HG03354 (cell line): ENCODE data around the gene CCR5AS.

ENCODE experiments used
- ATAC-seq: cut with Tn5 transposase; IDR thresholded peaks from one replicate; pipeline ENCODE4 v1.9.1; 2021; ENCODE audit warnings: mild to moderate bottlenecking; ENCODE audit not compliant: unreplicated experiment, poor library complexity, severe bottlenecking

CCR5AS gene

DNA sequence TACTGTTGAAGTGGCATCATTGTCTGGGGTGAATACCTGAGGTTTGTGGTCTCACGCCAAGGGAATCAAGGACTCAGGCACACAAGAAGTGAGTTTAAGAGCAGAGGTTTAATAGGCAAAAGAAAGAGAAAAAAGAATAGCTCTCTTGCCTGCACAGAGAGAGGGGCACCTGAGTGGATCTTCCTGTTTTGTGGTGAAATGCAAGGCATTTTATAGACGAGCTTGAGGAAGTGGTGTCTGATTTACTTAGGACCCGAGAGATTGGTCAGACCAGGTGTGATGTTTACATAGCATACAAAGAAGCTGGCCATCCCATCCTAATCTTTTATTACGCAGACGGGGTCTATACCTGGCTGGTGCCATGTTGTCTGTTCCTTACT is 22.9 kb downstream of the CCR5AS start:
- no peak for ATAC-seq

DNA sequence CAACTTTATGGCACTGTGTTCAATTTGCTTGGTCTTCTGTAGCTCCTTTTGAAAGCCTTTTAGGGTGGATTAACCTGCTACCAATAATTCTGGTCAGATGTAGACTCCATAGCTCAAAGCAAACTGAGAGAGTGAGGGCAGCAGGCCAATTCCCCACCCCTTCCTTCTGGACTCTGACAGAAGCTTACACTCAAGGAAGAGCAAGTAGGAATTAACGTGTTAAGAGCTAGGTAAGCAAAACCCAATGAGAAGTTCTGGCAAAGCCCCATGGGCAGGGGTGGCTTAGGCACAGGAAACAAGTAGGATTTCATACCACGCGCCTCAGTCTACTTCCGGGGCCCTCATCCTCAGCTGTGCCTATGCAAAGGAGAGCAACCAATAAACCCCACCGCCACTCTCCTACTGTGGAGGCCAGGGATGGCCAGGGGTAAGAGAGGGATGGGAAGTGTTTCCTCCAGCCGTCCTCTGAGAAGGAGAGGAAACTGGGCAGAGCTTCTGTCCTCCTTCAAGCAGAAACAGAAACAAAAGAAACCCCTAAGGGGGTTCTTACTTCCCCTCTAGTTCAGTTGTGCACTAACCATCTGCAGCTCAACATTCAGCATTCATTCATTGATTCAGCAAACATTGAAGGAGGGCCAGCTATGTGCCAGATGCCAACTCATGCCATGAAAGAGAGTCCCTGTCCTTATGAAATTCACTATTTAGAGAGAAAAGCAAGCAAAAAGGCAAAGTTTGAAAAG is 23.5 kb downstream of the CCR5AS start:
- ATAC-seq: no peak

DNA sequence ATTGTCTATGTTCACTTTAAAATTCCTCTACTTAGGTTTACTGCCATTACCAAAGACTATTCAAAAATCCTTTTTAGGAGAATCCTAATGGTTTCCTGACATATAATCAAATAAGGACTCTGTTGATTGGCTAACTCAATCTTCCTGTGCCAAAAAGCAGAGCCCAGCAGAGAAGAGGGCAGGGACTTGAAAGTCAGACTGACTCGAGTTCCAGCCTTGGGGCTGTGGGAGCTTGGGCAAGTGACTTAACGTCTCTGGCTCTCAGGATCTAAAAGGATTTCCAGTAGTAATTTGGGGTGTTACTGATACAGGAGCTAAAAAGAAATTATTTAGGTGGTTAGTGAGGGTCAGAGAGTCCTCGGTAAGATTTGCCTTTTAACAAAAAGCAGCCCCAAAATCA is 25.2 kb downstream of the CCR5AS start:
- no peak for ATAC-seq

DNA sequence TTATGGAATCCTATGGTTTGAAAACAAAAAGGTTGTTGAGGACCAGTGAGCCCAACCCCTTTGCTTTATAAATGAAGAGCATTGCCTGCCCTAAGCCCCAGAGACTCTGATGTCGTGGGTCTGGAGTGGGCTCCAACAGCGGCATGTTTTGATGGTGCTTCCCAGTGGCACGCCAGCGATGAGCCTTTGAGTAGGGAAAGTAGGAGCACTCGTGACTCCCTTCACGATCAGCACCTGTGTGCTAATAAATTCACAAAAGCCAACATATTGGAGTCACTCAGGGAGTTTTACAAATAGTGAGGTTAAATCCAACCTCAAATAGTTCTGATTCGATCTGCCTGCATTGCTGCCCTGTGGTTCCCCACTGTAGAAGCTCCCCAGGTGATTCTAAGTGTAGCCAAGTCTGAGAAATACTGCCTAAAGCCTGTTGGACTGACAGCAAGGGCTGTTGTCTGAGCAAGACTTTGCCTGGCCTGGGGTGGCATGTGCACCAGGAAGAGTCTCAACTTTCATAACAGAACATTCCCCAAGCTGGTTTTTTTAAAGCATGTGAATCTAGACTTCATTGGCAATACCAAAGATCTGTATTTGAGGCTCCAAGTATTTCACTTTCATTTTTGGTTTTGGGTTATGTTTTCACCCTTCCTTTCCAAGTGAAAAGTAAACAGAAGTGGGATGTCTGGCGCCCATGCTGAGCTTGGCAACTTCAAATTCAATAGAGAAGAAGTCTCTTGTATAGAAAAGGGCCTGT is 26.2 kb downstream of the CCR5AS start:
- ATAC-seq: no peak

DNA sequence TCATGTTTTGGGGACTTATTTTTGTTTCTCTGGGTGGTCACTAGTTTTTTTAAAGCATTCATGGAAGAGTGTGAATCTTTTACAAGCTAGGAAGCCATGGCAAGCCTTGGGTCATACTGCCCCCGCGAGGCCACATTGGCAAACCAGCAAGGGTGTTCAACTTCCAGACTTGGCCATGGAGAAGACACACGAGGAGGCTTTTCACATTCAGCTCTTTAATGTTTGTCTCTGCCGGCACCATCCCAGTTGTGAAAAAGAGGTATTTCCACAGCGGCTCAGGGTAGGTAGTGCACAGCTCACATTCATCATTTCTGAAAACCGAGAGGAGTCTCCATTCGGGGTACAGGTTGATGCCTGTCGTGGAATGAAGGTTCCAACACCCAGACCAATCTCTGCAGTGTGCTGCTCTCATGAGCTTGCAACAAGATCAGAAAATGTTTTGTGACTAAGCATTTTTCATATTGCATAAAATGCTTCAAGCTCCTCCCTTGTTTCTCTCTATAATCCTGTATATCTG is 28.4 kb downstream of the CCR5AS start:
- ATAC-seq: no peak

DNA sequence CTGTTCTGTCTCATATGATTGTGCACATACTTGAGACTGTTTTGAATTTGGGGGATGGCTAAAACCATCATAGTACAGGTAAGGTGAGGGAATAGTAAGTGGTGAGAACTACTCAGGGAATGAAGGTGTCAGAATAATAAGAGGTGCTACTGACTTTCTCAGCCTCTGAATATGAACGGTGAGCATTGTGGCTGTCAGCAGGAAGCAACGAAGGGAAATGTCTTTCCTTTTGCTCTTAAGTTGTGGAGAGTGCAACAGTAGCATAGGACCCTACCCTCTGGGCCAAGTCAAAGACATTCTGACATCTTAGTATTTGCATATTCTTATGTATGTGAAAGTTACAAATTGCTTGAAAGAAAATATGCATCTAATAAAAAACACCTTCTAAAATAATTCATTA is 31.1 kb downstream of the CCR5AS start:
- ATAC-seq: no peak

DNA sequence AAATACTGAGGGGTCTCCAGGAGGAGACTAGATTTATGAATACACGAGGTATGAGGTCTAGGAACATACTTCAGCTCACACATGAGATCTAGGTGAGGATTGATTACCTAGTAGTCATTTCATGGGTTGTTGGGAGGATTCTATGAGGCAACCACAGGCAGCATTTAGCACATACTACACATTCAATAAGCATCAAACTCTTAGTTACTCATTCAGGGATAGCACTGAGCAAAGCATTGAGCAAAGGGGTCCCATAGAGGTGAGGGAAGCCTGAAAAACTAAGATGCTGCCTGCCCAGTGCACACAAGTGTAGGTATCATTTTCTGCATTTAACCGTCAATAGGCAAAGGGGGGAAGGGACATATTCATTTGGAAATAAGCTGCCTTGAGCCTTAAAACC is 31.6 kb downstream of the CCR5AS start:
- ATAC-seq: no peak

DNA sequence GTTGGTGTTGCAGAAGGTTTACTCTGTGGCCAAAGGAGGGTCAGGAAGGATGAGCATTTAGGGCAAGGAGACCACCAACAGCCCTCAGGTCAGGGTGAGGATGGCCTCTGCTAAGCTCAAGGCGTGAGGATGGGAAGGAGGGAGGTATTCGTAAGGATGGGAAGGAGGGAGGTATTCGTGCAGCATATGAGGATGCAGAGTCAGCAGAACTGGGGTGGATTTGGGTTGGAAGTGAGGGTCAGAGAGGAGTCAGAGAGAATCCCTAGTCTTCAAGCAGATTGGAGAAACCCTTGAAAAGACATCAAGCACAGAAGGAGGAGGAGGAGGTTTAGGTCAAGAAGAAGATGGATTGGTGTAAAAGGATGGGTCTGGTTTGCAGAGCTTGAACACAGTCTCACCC is 32.1 kb downstream of the CCR5AS start:
- no peak for ATAC-seq

DNA sequence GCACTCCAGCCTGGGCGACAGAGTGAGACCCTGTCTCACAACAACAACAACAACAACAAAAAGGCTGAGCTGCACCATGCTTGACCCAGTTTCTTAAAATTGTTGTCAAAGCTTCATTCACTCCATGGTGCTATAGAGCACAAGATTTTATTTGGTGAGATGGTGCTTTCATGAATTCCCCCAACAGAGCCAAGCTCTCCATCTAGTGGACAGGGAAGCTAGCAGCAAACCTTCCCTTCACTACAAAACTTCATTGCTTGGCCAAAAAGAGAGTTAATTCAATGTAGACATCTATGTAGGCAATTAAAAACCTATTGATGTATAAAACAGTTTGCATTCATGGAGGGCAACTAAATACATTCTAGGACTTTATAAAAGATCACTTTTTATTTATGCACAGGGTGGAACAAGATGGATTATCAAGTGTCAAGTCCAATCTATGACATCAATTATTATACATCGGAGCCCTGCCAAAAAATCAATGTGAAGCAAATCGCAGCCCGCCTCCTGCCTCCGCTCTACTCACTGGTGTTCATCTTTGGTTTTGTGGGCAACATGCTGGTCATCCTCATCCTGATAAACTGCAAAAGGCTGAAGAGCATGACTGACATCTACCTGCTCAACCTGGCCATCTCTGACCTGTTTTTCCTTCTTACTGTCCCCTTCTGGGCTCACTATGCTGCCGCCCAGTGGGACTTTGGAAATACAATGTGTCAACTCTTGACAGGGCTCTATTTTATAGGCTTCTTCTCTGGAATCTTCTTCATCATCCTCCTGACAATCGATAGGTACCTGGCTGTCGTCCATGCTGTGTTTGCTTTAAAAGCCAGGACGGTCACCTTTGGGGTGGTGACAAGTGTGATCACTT is 34.1 kb downstream of the CCR5AS start:
- no peak for ATAC-seq

DNA sequence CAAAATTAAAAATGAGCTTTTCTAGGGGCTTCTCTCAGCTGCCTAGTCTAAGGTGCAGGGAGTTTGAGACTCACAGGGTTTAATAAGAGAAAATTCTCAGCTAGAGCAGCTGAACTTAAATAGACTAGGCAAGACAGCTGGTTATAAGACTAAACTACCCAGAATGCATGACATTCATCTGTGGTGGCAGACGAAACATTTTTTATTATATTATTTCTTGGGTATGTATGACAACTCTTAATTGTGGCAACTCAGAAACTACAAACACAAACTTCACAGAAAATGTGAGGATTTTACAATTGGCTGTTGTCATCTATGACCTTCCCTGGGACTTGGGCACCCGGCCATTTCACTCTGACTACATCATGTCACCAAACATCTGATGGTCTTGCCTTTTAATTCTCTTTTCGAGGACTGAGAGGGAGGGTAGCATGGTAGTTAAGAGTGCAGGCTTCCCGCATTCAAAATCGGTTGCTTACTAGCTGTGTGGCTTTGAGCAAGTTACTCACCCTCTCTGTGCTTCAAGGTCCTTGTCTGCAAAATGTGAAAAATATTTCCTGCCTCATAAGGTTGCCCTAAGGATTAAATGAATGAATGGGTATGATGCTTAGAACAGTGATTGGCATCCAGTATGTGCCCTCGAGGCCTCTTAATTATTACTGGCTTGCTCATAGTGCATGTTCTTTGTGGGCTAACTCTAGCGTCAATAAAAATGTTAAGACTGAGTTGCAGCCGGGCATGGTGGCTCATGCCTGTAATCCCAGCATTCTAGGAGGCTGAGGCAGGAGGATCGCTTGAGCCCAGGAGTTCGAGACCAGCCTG is 35.1 kb downstream of the CCR5AS start:
- no peak for ATAC-seq

DNA sequence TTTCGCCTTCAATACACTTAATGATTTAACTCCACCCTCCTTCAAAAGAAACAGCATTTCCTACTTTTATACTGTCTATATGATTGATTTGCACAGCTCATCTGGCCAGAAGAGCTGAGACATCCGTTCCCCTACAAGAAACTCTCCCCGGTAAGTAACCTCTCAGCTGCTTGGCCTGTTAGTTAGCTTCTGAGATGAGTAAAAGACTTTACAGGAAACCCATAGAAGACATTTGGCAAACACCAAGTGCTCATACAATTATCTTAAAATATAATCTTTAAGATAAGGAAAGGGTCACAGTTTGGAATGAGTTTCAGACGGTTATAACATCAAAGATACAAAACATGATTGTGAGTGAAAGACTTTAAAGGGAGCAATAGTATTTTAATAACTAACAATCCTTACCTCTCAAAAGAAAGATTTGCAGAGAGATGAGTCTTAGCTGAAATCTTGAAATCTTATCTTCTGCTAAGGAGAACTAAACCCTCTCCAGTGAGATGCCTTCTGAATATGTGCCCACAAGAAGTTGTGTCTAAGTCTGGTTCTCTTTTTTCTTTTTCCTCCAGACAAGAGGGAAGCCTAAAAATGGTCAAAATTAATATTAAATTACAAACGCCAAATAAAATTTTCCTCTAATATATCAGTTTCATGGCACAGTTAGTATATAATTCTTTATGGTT is 35.9 kb downstream of the CCR5AS start, which contains the start of gene CCR5:
TSS of gene CCR5 (plus strand) at position 108 of the 680 bp plus-strand sequence. CDS start 1,957 bp downstream, outside the sequence.
- no peak for ATAC-seq

DNA sequence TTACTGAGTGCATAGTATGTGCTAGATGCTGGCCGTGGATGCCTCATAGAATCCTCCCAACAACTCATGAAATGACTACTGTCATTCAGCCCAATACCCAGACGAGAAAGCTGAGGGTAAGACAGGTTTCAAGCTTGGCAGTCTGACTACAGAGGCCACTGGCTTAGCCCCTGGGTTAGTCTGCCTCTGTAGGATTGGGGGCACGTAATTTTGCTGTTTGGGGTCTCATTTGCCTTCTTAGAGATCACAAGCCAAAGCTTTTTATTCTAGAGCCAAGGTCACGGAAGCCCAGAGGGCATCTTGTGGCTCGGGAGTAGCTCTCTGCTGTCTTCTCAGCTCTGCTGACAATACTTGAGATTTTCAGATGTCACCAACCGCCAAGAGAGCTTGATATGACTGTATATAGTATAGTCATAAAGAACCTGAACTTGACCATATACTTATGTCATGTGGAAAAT is 37.2 kb downstream of the CCR5AS start:
- peak; percentile 52 for ATAC-seq

DNA sequence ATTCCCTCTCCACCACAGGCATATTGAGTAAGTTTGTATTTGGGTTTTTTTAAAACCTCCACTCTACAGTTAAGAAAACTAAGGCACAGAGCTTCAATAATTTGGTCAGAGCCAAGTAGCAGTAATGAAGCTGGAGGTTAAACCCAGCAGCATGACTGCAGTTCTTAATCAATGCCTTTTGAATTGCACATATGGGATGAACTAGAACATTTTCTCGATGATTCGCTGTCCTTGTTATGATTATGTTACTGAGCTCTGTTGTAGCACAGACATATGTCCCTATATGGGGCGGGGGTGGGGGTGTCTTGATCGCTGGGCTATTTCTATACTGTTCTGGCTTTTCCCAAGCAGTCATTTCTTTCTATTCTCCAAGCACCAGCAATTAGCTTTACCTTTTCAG is 37.7 kb downstream of the CCR5AS start:
- no peak for ATAC-seq

DNA sequence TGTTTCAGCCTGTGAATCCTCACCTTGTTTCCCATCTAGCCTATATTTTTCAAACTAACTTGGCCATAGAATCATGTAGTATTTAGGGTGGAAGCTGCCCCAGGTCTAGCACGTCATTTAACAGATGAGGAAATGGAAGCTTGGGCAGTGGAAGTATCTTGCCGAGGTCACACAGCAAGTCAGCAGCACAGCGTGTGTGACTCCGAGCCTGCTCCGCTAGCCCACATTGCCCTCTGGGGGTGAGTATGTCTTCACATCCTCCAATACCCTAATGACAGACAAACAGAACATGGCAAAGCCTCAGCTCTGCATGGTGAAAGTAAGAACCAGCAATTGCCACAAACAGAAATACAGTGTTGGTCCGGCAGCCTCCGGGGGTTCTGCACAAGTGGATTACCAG is 38.3 kb downstream of the CCR5AS start:
- no peak for ATAC-seq

DNA sequence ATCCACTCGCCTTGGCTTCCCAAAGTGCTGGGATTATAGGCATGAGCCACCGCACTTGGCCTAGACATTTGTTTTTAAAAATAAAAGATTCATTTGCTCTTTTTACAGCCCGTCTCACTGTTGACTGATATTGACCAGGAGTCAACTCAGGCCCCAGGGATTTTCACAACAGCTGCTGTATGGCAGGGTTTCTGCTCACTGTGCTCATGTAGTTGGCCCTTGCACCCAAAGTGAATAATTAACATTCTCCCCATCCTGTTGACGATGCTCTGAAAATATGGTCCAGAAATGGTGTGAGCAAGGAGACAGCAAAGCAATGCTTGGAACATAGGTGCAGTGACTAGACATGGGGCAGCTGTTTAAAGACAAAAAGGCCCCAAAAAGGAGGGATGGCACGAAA is 39.1 kb downstream of the CCR5AS start:
- no peak for ATAC-seq

DNA sequence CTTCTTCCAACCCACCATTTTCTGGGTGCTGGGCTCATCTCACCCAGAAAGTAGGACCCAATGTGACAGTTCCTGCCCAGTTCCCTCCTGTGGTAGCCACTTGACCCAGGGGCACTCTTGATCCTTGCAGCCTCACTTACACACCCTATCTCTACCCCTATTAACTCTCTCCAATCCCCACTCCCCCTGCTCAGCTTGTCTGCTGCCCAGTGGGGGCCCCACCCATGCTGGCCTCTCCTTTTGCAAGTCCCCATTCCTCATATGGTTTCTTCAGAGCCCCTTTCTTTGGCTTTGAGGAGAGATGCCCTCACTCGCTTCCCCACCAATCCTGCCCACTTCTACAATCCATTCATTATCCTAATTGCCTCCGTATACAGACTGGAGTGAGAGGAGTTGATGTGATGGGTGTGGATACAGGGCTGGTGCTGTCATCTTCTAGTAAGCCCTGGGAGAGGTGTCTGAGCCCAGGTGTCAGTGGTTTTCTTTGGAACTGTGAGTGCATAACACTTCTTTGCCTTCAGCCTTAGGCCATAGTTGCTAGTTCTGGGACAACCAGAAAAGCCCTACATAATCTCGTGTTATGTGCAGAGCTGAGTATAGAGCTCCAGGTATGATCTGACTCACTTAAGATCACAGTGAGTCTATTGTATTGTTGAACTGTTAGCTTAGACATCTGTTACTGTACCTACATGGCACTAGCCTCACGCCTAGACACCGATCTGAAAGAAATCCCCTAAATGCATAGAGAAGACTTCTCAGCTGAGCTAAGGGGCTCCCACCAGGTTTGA is 40.9 kb downstream of the CCR5AS start:
- no peak for ATAC-seq

DNA sequence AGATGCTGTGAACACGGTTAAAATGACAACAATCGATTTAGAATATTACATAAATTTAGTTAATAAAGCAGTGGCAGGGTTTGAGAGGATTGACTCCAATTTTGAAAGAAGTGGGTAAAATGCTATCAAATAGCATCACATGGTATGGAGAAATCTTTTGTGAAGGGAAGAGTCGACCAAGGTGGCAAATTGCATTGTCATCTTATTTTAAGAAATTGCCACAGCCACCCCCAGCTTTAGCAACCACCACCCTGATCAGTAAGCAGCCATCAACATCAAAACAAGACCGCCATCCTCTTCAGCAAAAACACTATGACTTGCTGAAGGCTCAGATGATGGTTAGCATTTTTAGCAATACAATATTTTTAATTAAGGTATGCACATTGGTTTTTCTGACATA is 41.8 kb downstream of the CCR5AS start:
- ATAC-seq: no peak
